ENCODE data around the gene PRKAR1B. TPM values are rescaled to one million over a fixed set of nuclear protein-coding genes. Genes with fewer than 3 reads are reported as not detected.

PRKAR1B gene
- total and polyA plus RNA-seq, 2 donors (not counting 1 experiment from before 2014, with no cell fraction given) = 4.5 to 8.6 TPM

DNA sequence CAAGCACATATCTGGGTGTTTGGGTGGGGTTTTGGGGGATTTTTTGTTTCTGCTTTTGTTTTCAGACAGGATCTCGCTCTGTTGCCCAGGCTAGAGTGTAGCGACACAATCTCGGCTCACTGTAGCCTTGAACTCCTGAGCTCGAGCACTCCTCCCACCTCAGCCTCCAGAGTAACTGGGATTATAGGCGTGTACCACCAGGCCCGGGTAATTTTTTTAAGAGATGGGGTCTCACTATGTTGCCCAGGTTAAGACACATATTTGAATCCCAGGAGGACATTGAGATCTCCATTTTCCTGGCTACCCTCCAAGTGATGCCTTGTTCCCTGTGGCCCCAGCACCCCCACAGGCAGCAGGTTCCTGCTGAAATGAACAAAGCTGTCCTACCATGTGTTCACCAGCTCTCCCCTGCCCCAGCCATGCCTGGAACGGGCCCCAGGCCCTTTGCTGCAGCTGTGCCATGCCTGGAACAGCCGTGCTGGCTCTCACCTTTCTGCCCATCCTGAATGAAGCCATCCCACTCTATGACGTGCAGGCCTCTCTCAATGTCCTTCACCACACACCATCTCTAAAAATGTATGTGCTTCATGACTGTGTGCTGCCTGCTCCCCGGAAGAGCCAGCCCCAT lies 55.6 kb downstream of the PRKAR1B start:
- Mint-ChIP-seq H3K27ac (no peak overlapping the region), H3K27me3 (no peaks in the 10 kb centered on the region), H3K9me3 (ENCODE audit: insufficient read depth) (peaks cover 12% of the 10 kb centered on the region), H3K4me3 (no peak overlapping the region), H3K4me1 (no peaks in the 10 kb centered on the region)
- peaks cover 0 to 4% of the 10 kb centered on the region in 2 experiments for H3K36me3 ChIP-seq (replicated peaks in 1 of 2; ENCODE audit: control extremely low read depth in 1 of 2, control insufficient read depth in 1 of 2, extremely low read depth in 1 of 2, insufficient read depth in 2 of 2, low read length in 1 of 2)
- intact Hi-C loops (cut with micrococcal nuclease) = no loop called here
- H3K79me2 ChIP-seq (ENCODE audit: control insufficient read depth, insufficient read depth, low read length) = no peaks in the 10 kb centered on the region
- H3K27ac ChIP-seq (ENCODE audit: low read length in 2 of 2) = no peak overlapping the region
- H3K9me3 ChIP-seq (ENCODE audit: control extremely low read depth in 1 of 3, control insufficient read depth in 2 of 3, insufficient read depth in 1 of 3, low read length in 2 of 3) = peaks cover 0 to 17% (median 0%) of the 10 kb centered on the region in 3 donors
- no peaks in the 10 kb centered on the region for H4K20me1 ChIP-seq (ENCODE audit: control insufficient read depth, insufficient read depth, low read length, poor library complexity, severe bottlenecking)
- no peaks in the 10 kb centered on the region for H3K27me3 ChIP-seq (replicated peaks in 1 of 4; ENCODE audit: control extremely low read depth in 1 of 4, control insufficient read depth in 3 of 4, insufficient read depth in 4 of 4, low read length in 3 of 4)
- POLR2A ChIA-PET = no interaction called here
- CTCF ChIA-PET = interaction anchor here (0.8 kb wide), 1 partner anchor 54 kb away, joined by 4 read pairs; no protein-coding TSS in a partner anchor
- TF ChIP-seq EZH2 (IDR thresholded peaks at IDR 0.05; ENCODE audit: borderline replicate concordance, insufficient read depth, low read depth, low read length, poor library complexity, severe bottlenecking) = no peak
- TF ChIP-seq, protein P1, sequence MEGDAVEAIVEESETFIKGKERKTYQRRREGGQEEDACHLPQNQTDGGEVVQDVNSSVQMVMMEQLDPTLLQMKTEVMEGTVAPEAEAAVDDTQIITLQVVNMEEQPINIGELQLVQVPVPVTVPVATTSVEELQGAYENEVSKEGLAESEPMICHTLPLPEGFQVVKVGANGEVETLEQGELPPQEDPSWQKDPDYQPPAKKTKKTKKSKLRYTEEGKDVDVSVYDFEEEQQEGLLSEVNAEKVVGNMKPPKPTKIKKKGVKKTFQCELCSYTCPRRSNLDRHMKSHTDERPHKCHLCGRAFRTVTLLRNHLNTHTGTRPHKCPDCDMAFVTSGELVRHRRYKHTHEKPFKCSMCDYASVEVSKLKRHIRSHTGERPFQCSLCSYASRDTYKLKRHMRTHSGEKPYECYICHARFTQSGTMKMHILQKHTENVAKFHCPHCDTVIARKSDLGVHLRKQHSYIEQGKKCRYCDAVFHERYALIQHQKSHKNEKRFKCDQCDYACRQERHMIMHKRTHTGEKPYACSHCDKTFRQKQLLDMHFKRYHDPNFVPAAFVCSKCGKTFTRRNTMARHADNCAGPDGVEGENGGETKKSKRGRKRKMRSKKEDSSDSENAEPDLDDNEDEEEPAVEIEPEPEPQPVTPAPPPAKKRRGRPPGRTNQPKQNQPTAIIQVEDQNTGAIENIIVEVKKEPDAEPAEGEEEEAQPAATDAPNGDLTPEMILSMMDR (IDR thresholded peaks at IDR 0.05) = no peak
- no peak overlapping the region for H3K4me3 ChIP-seq (ENCODE audit: control extremely low read depth in 1 of 5, extremely low read depth in 1 of 5, insufficient read depth in 1 of 5, low read depth in 2 of 5, low read length in 4 of 5)
- DNase-seq (no peak), ATAC-seq (ENCODE audit: low read depth) (no peak)
- H2AFZ ChIP-seq (ENCODE audit: insufficient read depth, low read depth, low read length, poor library complexity, severe bottlenecking) = no peak overlapping the region
- 77% methylated on average over 9 of the region's 10 CpGs for WGBS (ENCODE audit: insufficient coverage)
- no peak overlapping the region for H3K4me2 ChIP-seq (replicated peaks; ENCODE audit: low read depth, low read length, poor library complexity, severe bottlenecking)
- no peak overlapping the region for H3K9ac ChIP-seq (ENCODE audit: low read length)
- H3K4me1 ChIP-seq (ENCODE audit: control insufficient read depth in 2 of 2, insufficient read depth in 2 of 2, low read length in 2 of 2) = no peaks in the 10 kb centered on the region

Measured in B cell (primary cell).